ENCODE measurements around the gene GXYLT2. TPM values are rescaled to one million over a fixed set of nuclear protein-coding genes. Genes with fewer than 3 reads are reported as not detected.

GXYLT2 gene
- total RNA-seq, 1 experiment from 2014 or later: 4.8 TPM

DNA sequence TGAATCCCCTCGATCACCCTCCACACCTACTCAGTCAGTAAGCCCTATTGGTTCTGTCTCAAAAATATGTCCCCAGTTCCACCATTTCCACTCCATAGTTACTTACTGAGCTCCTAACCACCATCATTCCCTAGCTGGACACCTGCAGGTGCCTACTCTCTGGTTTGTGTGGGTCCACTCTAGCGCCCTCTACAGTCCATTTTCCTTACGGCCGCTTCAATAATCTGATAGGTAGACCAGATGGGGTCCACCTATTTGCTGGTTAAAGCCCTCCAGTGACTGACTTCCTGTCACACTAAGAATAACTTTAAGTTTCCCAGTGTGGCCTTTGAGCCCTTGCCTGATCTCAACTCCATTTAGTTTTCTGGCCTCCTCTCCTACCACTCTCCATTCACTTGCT is 5.0 kb downstream of the GXYLT2 start:
- peak in 1 of 2 experiments; percentile 17 for DNase-seq
- Histone ChIP-seq H3K4me1 (peaks cover 4% of the 10 kb centered on the region; the same call in 1 of the 2 replicates), H3K27me3 (replicated peaks; ENCODE audit: control insufficient read depth, insufficient read depth, low read length) (no peaks in the 10 kb centered on the region), H3K9me3 (no peaks in the 10 kb centered on the region), H3K4me3 (ENCODE audit: low read depth, low read length) (no peak overlapping the region), H3K36me3 (ENCODE audit: control insufficient read depth, insufficient read depth, low read length) (no peaks in the 10 kb centered on the region)
- BruUV-seq (replicated peaks): no TSS peak
- H3K4me1 Mint-ChIP-seq (ENCODE audit: low read depth, unreplicated experiment): peaks cover 9% of the 10 kb centered on the region
- POLR2A ChIA-PET: no interaction called here
- no peaks in the 10 kb centered on the region for H3K9me3 Mint-ChIP-seq (ENCODE audit: unreplicated experiment)
- no peaks in the 10 kb centered on the region for H3K27me3 Mint-ChIP-seq (ENCODE audit: insufficient read depth, unreplicated experiment)
- H3K36me3 Mint-ChIP-seq (ENCODE audit: insufficient read depth, unreplicated experiment): no peaks in the 10 kb centered on the region
- H3K27ac Mint-ChIP-seq (ENCODE audit: unreplicated experiment): no peak overlapping the region
- no peak overlapping the region for H3K4me3 Mint-ChIP-seq (ENCODE audit: unreplicated experiment)
- intact Hi-C loops (cut with micrococcal nuclease; ENCODE audit: unreplicated experiment): no loop called here
- TF ChIP-seq CTCF (IDR thresholded peaks at IDR 0.05; ENCODE audit: insufficient read depth in 1 of 2, low read depth in 1 of 2, low read length in 1 of 2, severe bottlenecking in 1 of 2, unreplicated experiment in 1 of 2): peak; percentile 24 to 27
- CTCF ChIA-PET: interaction anchor here (0.9 kb wide), 1 partner anchor 42 kb away, joined by 3 read pairs; no protein-coding TSS in a partner anchor

GRCh38 chr3:72894976-72895552 is 7.2 kb downstream of the GXYLT2 start:
- DNase-seq: no peak
- Histone ChIP-seq H3K9me3 (no peaks in the 10 kb centered on the region), H3K27me3 (replicated peaks; ENCODE audit: control insufficient read depth, insufficient read depth, low read length) (no peaks in the 10 kb centered on the region), H3K4me1 (no peaks in the 10 kb centered on the region), H3K36me3 (ENCODE audit: control insufficient read depth, insufficient read depth, low read length) (no peaks in the 10 kb centered on the region), H3K4me3 (ENCODE audit: low read depth, low read length) (no peak overlapping the region)
- Mint-ChIP-seq H3K36me3 (ENCODE audit: insufficient read depth, unreplicated experiment) (no peaks in the 10 kb centered on the region), H3K27ac (ENCODE audit: unreplicated experiment) (no peak overlapping the region), H3K4me3 (ENCODE audit: unreplicated experiment) (no peak overlapping the region), H3K9me3 (ENCODE audit: unreplicated experiment) (no peaks in the 10 kb centered on the region), H3K27me3 (ENCODE audit: insufficient read depth, unreplicated experiment) (no peaks in the 10 kb centered on the region), H3K4me1 (ENCODE audit: low read depth, unreplicated experiment) (peaks cover 9% of the 10 kb centered on the region)
- no TSS peak for BruUV-seq (replicated peaks)
- intact Hi-C loops (cut with micrococcal nuclease; ENCODE audit: unreplicated experiment): no loop called here
- ChIA-PET CTCF (no interaction called here), POLR2A (no interaction called here)
- no peak for TF ChIP-seq CTCF (IDR thresholded peaks at IDR 0.05; ENCODE audit: insufficient read depth in 1 of 2, low read depth in 1 of 2, low read length in 1 of 2, severe bottlenecking in 1 of 2, unreplicated experiment in 1 of 2)

GRCh38 chr3:72896996-72897757 is 9.3 kb downstream of the GXYLT2 start:
- intact Hi-C loops (cut with micrococcal nuclease; ENCODE audit: unreplicated experiment): no loop called here
- Mint-ChIP-seq H3K36me3 (ENCODE audit: insufficient read depth, unreplicated experiment) (no peaks in the 10 kb centered on the region), H3K27me3 (ENCODE audit: insufficient read depth, unreplicated experiment) (no peaks in the 10 kb centered on the region), H3K4me3 (ENCODE audit: unreplicated experiment) (no peak overlapping the region), H3K9me3 (ENCODE audit: unreplicated experiment) (no peaks in the 10 kb centered on the region), H3K27ac (ENCODE audit: unreplicated experiment) (no peak overlapping the region), H3K4me1 (ENCODE audit: low read depth, unreplicated experiment) (peaks cover 9% of the 10 kb centered on the region)
- no peak overlapping the region for H3K4me3 ChIP-seq (ENCODE audit: low read depth, low read length)
- POLR2A ChIA-PET: no interaction called here
- no peaks in the 10 kb centered on the region for H3K36me3 ChIP-seq (ENCODE audit: control insufficient read depth, insufficient read depth, low read length)
- no peaks in the 10 kb centered on the region for H3K27me3 ChIP-seq (replicated peaks; ENCODE audit: control insufficient read depth, insufficient read depth, low read length)
- CTCF ChIA-PET: interaction anchor here (0.6 kb wide), 1 partner anchor 24 kb away, joined by 4 read pairs; no protein-coding TSS in a partner anchor
- no peaks in the 10 kb centered on the region for H3K9me3 ChIP-seq
- BruUV-seq (replicated peaks): no TSS peak
- no peaks in the 10 kb centered on the region for H3K4me1 ChIP-seq
- DNase-seq: no peak
- TF ChIP-seq CTCF (IDR thresholded peaks at IDR 0.05; ENCODE audit: insufficient read depth in 1 of 2, low read depth in 1 of 2, low read length in 1 of 2, severe bottlenecking in 1 of 2, unreplicated experiment in 1 of 2): no peak

Measured in Caco-2 (cell line).